ENCODE results near the gene AMY2B.
"Not testable (repeated sequence)": the region's sequence is repeated elsewhere in the genome, so short reads cannot be mapped to it uniquely, and the experiment has no call there.

Gene AMY2B

DNA sequence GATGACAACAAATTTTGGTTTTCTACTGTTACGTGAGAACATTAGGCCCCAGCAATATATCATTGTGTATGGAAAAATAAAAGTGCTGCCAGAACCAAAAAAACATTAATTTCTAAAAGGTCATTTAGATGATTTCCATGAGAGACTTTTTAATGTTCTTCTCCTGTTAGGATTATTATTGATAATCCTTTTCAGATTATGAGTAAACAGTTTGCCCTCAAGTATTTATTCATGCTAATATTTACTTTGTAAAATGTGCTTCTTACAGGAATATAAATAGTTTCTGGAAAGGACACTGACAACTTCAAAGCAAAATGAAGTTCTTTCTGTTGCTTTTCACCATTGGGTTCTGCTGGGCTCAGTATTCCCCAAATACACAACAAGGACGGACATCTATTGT lies at the start of gene AMY2B:
Gene AMY2B, plus strand, starts transcription at position 301 of the 400 bp plus-strand sequence. Its CDS starts 14 bp downstream, at position 315.
- not testable (repeated sequence) for DNase-seq (ENCODE audit: extremely low read depth, low read depth)

DNA sequence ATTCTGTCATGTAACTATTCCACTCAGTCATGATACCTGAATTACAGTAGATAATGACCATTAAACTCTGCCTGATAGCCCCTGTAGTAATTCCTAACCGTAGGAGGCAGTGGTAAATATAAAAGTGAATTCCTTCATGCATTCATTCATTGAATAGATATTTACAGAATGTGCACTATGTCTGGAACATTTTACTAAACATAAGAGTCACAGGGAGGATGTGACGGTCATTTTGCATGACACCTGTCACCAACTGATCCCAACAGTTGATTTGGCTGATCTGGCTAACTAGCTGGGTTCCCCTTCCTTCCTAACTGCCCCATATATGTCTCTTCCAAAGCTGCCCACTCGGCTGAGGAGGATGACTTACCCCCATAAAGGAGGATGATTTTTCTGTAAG lies 48.0 kb upstream of the AMY2B start:
- no peak for TF ChIP-seq CTCF (IDR thresholded peaks at IDR 0.05; ENCODE audit: low read depth, low read length)
- DNase-seq (ENCODE audit: extremely low read depth, low read depth) = no peak

- TF ChIP-seq CTCF (IDR thresholded peaks at IDR 0.05; ENCODE audit: low read depth, low read length) = no peak
- peak; percentile 27 for DNase-seq (ENCODE audit: extremely low read depth, low read depth)
Observed at GRCh38 chr1:103525114-103525606, 46.2 kb upstream of the AMY2B start.

GRCh38 chr1:103525607-103526507 lies 45.5 kb upstream of the AMY2B start, which contains the start of gene RNPC3:
Gene RNPC3, plus strand, starts transcription at chr1:103525699. Its CDS starts 372 bp downstream, at chr1:103526071.
- DNase-seq (ENCODE audit: extremely low read depth, low read depth) = peak; percentile 77
- no peak for TF ChIP-seq CTCF (IDR thresholded peaks at IDR 0.05; ENCODE audit: low read depth, low read length)

GRCh38 chr1:103527331-103527730 lies 44.1 kb upstream of the AMY2B start:
- DNase-seq (ENCODE audit: extremely low read depth, low read depth) = no peak
- TF ChIP-seq CTCF (IDR thresholded peaks at IDR 0.05; ENCODE audit: low read depth, low read length) = no peak

GRCh38 chr1:103529746-103530145 lies 41.6 kb upstream of the AMY2B start:
- DNase-seq (ENCODE audit: extremely low read depth, low read depth) = no peak

DNA sequence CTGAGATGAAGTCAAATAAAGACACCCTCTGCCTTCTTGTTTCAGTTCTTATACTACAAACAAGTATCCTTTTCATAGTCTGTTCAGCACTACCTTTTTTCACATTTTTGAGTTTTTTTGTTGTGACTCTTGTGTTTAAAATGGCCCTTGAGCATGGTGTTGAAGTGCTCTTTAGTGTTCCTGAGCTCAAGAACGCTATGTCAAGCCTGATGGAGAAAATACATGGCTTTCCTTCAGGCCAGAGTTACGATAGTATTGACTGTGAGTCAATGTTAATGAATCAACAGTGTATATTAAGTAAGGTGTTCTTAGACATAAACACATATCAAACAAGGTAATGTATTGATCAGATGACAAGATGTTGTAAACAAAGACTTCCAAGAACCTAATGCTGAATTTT lies 33.2 kb upstream of the AMY2B start:
- TF ChIP-seq CTCF (IDR thresholded peaks at IDR 0.05; ENCODE audit: low read depth, low read length) = no peak
- DNase-seq (ENCODE audit: extremely low read depth, low read depth) = no peak

More at GRCh38 chr1:103529746-103530145, 41.6 kb upstream of the AMY2B start:
- TF ChIP-seq CTCF (IDR thresholded peaks at IDR 0.05; ENCODE audit: low read depth, low read length) = no peak

Measured in AG09319 (cell line).